ENCODE data around the gene FHOD3.

The FHOD3 gene

GRCh38 chr18:36672437-36673344 is 375.2 kb downstream of the FHOD3 start:
- TF ChIP-seq FOXP2 (optimal IDR thresholded peaks at IDR 0.05; ENCODE audit: borderline replicate concordance, extremely low read depth, extremely low read length, insufficient read depth) (no peak), POLR2AphosphoS5 (IDR thresholded peaks at IDR 0.05; ENCODE audit: low read depth, low read length) (no peak), SIN3A (IDR thresholded peaks at IDR 0.05; ENCODE audit: borderline replicate concordance, insufficient read depth, low read length) (no peak), REST (IDR thresholded peaks at IDR 0.05; ENCODE audit: insufficient read depth in 1 of 2, low read depth in 2 of 2, low read length in 2 of 2) (no peak), TAF1 (IDR thresholded peaks at IDR 0.05; ENCODE audit: borderline replicate concordance, insufficient read depth, low read length) (no peak)

- TF ChIP-seq REST (IDR thresholded peaks at IDR 0.05; ENCODE audit: insufficient read depth in 1 of 2, low read depth in 2 of 2, low read length in 2 of 2): no peak
- no peak for TF ChIP-seq TAF1 (IDR thresholded peaks at IDR 0.05; ENCODE audit: borderline replicate concordance, insufficient read depth, low read length)
- TF ChIP-seq SIN3A (IDR thresholded peaks at IDR 0.05; ENCODE audit: borderline replicate concordance, insufficient read depth, low read length): no peak
- no peak for TF ChIP-seq POLR2AphosphoS5 (IDR thresholded peaks at IDR 0.05; ENCODE audit: low read depth, low read length)
- no peak for TF ChIP-seq FOXP2 (optimal IDR thresholded peaks at IDR 0.05; ENCODE audit: borderline replicate concordance, extremely low read depth, extremely low read length, insufficient read depth)
Measured at GRCh38 chr18:36673452-36673851, 375.9 kb downstream of the FHOD3 start.

- TF ChIP-seq REST (IDR thresholded peaks at IDR 0.05; ENCODE audit: insufficient read depth in 1 of 2, low read depth in 2 of 2, low read length in 2 of 2) (no peak), TAF1 (IDR thresholded peaks at IDR 0.05; ENCODE audit: borderline replicate concordance, insufficient read depth, low read length) (no peak), FOXP2 (optimal IDR thresholded peaks at IDR 0.05; ENCODE audit: borderline replicate concordance, extremely low read depth, extremely low read length, insufficient read depth) (no peak), SIN3A (IDR thresholded peaks at IDR 0.05; ENCODE audit: borderline replicate concordance, insufficient read depth, low read length) (no peak), POLR2AphosphoS5 (IDR thresholded peaks at IDR 0.05; ENCODE audit: low read depth, low read length) (no peak)
Measured at GRCh38 chr18:36675076-36675475, 377.6 kb downstream of the FHOD3 start.

GRCh38 chr18:36675542-36675941 is 378.0 kb downstream of the FHOD3 start:
- no peak for TF ChIP-seq FOXP2 (optimal IDR thresholded peaks at IDR 0.05; ENCODE audit: borderline replicate concordance, extremely low read depth, extremely low read length, insufficient read depth)
- TF ChIP-seq REST (IDR thresholded peaks at IDR 0.05; ENCODE audit: insufficient read depth in 1 of 2, low read depth in 2 of 2, low read length in 2 of 2): no peak
- no peak for TF ChIP-seq TAF1 (IDR thresholded peaks at IDR 0.05; ENCODE audit: borderline replicate concordance, insufficient read depth, low read length)
- TF ChIP-seq SIN3A (IDR thresholded peaks at IDR 0.05; ENCODE audit: borderline replicate concordance, insufficient read depth, low read length): no peak
- no peak for TF ChIP-seq POLR2AphosphoS5 (IDR thresholded peaks at IDR 0.05; ENCODE audit: low read depth, low read length)

All from PFSK-1 (cell line).